Lower leg skin (tissue), 3 donors: Measurements from ENCODE around the gene TRPM3.

Source experiments
- POLR2A ChIP-seq, 2 donors: fragments of 450-650 bp; IDR thresholded peaks; one replicate each; pipeline ENCODE4 v1.6.1; 2016 to 2017; ENCODE audit warnings: antibody characterized with exemption in 2 of 2, mild to moderate bottlenecking in 1 of 2, moderate library complexity in 1 of 2
- TF ChIP-seq, protein P1 (sequence below), 3 donors: fragments of 450-650 bp; IDR thresholded peaks; one replicate each; pipeline ENCODE4 v1.5.1; 2016; ENCODE audit warnings: antibody characterized with exemption in 3 of 3, mild to moderate bottlenecking in 3 of 3, moderate library complexity in 2 of 3

DNA sequence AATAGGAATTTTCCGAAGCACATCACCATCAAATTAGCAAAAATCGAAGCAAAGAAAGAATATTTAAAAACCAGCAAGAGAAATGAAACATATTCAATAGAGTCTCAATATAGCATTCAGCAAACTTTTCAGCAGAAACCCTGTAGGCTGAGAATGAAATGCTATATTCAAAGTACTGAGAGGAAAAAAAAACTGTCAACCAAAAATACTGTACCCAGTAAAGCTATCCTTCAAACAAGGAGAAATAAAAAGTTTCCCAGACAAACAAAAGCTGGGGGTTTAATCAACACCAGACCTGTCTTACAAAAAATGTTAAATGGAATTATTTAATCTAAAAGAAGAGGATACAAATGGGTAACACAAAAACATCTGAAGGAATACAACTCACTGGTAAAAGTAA is 116.0 kb downstream of the TRPM3 start:
- no peak for TF ChIP-seq POLR2A (IDR thresholded peaks at IDR 0.05)
- TF ChIP-seq, protein P1, sequence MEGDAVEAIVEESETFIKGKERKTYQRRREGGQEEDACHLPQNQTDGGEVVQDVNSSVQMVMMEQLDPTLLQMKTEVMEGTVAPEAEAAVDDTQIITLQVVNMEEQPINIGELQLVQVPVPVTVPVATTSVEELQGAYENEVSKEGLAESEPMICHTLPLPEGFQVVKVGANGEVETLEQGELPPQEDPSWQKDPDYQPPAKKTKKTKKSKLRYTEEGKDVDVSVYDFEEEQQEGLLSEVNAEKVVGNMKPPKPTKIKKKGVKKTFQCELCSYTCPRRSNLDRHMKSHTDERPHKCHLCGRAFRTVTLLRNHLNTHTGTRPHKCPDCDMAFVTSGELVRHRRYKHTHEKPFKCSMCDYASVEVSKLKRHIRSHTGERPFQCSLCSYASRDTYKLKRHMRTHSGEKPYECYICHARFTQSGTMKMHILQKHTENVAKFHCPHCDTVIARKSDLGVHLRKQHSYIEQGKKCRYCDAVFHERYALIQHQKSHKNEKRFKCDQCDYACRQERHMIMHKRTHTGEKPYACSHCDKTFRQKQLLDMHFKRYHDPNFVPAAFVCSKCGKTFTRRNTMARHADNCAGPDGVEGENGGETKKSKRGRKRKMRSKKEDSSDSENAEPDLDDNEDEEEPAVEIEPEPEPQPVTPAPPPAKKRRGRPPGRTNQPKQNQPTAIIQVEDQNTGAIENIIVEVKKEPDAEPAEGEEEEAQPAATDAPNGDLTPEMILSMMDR (IDR thresholded peaks at IDR 0.05) = no peak
